D721Med (cell line): Measurements from ENCODE around the gene ZNF532.
"Not testable (repeated sequence)": the region's sequence is repeated elsewhere in the genome, so short reads cannot be mapped to it uniquely, and the experiment has no call there.

Experiments used
- DNase-seq: peaks from one replicate; pipeline ENCODE4 v3.0.0; 2011; ENCODE audit warnings: low spot score; ENCODE audit not compliant: insufficient read length
- FAIRE-seq: peaks from 2 replicates; lab custom pipeline; 2011; peaks lifted over from hg19 to GRCh38; lab: Jason Lieb, UNC
- TF ChIP-seq, protein P1 (sequence below): IDR thresholded peaks from 2 replicates; pipeline ENCODE4 v1.5.1; 2012; ENCODE audit warnings: mild to moderate bottlenecking, control low read depth; ENCODE audit not compliant: insufficient read depth; ENCODE audit errors: missing control alignments

The ZNF532 gene

DNA sequence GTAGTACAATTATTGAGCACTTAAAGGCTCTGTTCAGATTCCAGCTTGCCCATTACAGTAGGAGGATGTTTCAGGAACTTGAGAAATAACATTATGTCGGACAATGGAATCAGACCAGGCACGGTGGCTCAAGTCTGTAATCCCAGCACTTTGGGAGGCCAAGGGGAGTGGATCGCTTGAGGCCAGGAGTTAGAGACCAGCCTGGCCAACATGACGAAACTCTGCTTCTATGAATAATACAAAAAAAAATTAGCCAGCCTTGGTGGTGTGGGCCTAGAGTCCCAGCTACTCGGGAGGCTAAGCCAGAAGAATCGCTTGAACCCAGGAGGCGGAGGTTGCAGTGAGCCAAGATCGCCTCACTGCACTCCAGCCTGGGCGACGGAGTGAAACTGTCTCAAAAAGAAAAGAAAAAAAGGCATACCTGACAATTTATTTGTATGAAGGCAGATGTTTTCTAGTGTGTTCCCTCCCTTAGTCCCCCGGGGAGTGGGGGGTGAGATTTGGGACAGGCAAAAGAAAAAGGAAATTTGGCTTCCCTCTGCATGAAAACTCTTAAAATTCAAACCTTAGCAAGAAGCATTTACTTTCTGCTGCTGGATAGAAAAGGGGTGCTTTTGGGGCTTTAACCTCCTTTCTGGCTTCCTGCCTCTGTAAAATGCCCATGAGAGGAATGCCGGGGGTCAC lies 13.7 kb upstream of the ZNF532 start:
- DNase-seq (no peak), FAIRE-seq (peak; percentile 95)
- TF ChIP-seq, protein P1, sequence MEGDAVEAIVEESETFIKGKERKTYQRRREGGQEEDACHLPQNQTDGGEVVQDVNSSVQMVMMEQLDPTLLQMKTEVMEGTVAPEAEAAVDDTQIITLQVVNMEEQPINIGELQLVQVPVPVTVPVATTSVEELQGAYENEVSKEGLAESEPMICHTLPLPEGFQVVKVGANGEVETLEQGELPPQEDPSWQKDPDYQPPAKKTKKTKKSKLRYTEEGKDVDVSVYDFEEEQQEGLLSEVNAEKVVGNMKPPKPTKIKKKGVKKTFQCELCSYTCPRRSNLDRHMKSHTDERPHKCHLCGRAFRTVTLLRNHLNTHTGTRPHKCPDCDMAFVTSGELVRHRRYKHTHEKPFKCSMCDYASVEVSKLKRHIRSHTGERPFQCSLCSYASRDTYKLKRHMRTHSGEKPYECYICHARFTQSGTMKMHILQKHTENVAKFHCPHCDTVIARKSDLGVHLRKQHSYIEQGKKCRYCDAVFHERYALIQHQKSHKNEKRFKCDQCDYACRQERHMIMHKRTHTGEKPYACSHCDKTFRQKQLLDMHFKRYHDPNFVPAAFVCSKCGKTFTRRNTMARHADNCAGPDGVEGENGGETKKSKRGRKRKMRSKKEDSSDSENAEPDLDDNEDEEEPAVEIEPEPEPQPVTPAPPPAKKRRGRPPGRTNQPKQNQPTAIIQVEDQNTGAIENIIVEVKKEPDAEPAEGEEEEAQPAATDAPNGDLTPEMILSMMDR: no peak

DNA sequence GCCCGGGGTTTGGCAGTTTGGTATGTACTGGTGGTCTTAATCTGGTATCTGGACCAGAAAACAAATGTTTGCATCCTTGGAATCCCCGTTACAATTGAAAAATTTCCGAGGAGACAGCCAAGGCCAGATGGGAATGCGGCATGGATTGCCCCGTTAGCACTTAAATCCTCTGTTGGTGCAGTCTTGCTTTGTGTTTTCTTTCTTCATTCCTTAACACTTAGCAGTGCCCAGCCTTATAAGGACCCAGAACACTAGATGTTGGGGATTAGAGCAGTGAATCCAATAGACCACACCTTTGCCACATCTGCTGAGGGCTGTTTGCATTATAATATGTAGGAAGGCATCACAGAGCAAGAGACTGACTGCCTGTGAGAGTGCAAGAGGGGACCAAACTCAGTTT lies 12.8 kb upstream of the ZNF532 start:
- no peak for FAIRE-seq

GRCh38 chr18:58852629-58853028 lies 12.0 kb upstream of the ZNF532 start:
- DNase-seq: no peak
- FAIRE-seq: no peak
- TF ChIP-seq, protein P1: no peak

More for the DNA sequence above, 12.8 kb upstream of the ZNF532 start:
- TF ChIP-seq, protein P1: no peak
- no peak for DNase-seq

DNA sequence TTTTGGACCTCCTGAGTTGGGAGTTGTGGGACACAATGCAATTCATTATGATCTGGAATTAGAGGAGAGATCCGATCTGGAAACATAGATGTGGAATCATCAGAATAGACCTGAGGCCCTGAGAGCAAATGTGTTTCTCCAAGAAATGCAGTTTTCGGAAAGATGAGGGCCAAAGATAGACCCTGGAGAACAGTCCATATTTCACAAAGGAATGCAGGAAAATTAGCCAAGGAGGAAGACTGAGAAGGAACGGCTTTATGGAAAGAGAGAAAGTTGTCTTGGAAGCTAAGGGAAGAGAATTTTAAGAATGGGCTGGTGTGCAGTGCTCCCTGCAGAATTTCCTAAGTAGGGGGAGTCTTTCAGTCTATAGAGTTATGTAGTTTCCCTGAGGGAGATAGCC lies 11.1 kb upstream of the ZNF532 start:
- FAIRE-seq (peak; percentile 94), DNase-seq (no peak)
- TF ChIP-seq, protein P1: no peak

DNA sequence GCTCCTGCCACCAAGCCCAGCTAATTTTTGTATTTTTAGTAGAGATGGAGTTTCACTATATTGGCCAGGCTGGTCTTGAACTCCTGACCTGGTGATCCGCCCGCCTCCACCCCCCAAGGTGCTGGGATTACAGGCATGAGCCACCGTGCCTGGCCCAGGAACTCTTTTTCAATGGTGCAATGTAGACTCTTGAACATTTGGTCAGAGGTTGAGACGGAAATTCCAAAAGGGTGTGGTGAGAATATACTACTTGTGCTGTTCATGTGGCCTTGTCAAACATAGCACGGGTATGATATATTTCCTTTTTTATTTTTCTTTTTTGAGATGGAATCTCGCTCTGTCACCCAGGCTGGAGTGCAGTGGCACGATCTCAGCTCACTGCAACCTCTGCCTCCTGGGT lies 9.2 kb upstream of the ZNF532 start:
- not testable (repeated sequence) for FAIRE-seq, DNase-seq

DNA sequence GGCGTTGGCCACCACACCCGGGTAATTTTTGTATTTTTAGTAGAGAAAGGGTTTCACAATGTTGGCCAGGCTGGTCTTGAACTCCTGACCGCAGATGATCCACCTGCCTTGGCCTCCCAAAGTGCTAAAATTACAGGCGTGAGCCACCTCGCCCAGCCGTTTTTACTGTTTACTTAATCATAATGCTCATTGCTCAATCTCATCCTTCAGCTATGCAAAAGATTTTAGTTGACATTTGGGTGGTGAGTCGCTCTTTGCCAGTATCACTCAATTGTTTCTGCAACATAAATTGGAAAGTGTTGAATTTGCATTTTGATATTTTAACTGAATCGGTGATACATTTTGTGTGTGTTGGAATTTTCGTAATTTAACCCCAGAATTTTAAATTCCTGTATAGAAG lies 7.8 kb upstream of the ZNF532 start:
- DNase-seq (no peak), FAIRE-seq (no peak)
- TF ChIP-seq, protein P1: no peak

DNA sequence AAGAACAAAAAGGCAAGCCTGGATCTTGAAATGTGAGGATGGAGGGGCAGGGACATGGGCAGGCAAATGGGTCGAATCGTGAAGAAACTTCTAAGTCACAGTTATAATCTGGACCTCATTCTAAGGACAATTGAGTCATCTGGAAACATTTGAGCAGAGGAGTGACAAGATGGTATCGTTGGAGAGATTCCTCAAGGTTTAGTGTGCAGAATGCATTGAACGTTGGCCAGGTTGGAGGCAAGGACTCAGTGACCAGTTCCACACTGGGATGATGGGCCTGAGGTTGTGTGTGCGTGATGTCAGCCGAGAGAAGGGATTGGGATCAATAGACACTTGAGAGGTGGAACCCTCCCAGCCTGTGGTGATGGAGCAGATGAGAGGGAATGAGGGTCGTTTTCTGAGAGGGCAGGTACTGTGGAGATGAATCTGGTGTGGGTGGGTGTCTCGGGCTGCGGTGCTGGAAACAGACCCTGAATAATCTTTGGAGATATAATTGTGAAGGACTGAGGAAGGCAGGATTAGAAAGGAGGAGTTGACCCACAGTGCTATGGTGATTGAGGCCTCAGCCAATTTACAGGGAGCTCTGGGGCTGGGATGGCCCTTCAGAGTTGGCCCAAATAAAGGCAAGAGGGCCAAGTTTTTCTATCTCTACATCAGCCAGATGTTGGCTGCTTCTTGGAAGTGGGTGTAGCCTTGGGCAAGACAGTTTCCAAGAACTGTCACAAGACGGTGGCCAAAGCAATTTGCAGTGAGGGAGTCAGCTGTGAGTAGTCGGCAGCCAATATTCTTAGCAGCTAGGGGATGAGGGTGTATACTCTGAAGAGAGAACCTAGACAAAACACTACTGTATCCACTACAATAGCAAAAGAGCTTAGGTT lies 5.8 kb upstream of the ZNF532 start:
- FAIRE-seq: no peak
- DNase-seq: no peak
- TF ChIP-seq, protein P1: no peak
